ENCODE measurements around the gene PPP2CA. TPM values are rescaled to one million over a fixed set of nuclear protein-coding genes. Genes with fewer than 3 reads are reported as not detected.
A peak's percentile ranks its signal among the peaks of the same experiment; 100 is the strongest.

Gene PPP2CA
- total and polyA plus RNA-seq, 9 of the 15 experiments (the other 6 are each of a cell fraction or from before 2014, with no cell fraction given): 23.0 to 257 (median 109) TPM

- Histone ChIP-seq H3K79me2 (ENCODE audit: control insufficient read depth, insufficient read depth, low read length) (peaks cover 22% of the 10 kb centered on the region; the same call in 1 of the 3 replicates), H3K27me3 (ENCODE audit: control insufficient read depth in 2 of 2, insufficient read depth in 2 of 2, low read length in 2 of 2) (no peaks in the 10 kb centered on the region), H3K4me2 (ENCODE audit: insufficient read depth, low read length) (no peak overlapping the region), H2AFZ (ENCODE audit: low read depth, low read length) (no peak overlapping the region), H3K9me3 (replicated peaks; ENCODE audit: control insufficient read depth, insufficient read depth, low read depth, low read length) (no peaks in the 10 kb centered on the region), H4K20me1 (replicated peaks; ENCODE audit: control insufficient read depth, insufficient read depth, low read length) (no peaks in the 10 kb centered on the region), H3K4me1 (replicated peaks in 1 of 2; ENCODE audit: control insufficient read depth in 2 of 2, insufficient read depth in 2 of 2, low read length in 2 of 2) (no peaks in the 10 kb centered on the region; a peak in 1 of 5 replicates), H3K36me3 (ENCODE audit: control insufficient read depth, insufficient read depth, low read length) (peaks cover 94% of the 10 kb centered on the region), H3K27ac (ENCODE audit: extremely low read depth, low read depth, low read length) (no peak overlapping the region), H3K9ac (ENCODE audit: insufficient read depth in 1 of 2, low read depth in 2 of 2, low read length in 2 of 2) (no peak overlapping the region), H3K9me1 (ENCODE audit: control insufficient read depth, insufficient read depth, low read length) (no peaks in the 10 kb centered on the region), H3K4me3 (no peak overlapping the region)
- FAIRE-seq (peak; percentile 40), ATAC-seq (no peak), DNase-seq (ENCODE audit: extremely low read depth in 1 of 4, low spot score in 3 of 4) (no peak)
- TF ChIP-seq JUND (IDR thresholded peaks at IDR 0.05; ENCODE audit: borderline replicate concordance, low read depth, low read length) (peak; percentile 31; the same call in 1 of the 2 replicates), JUND (tag; IDR thresholded peaks at IDR 0.05; ENCODE audit: borderline replicate concordance, low read depth, low read length) (no peak), FOSL1 (tag; conservative IDR thresholded peaks at IDR 0.05) (peak; percentile 59), BHLHE40 (IDR thresholded peaks at IDR 0.05; ENCODE audit: low read length) (no peak)
- TF ChIP-seq, protein P1, sequence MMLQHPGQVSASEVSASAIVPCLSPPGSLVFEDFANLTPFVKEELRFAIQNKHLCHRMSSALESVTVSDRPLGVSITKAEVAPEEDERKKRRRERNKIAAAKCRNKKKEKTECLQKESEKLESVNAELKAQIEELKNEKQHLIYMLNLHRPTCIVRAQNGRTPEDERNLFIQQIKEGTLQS (IDR thresholded peaks at IDR 0.05): peak; percentile 42; the same call in 1 of the 2 replicates
- TF ChIP-seq, protein P1 (CRISPR knock-in tag; conservative IDR thresholded peaks at IDR 0.05): no peak
- 91% methylated on average over 1 of the region's 1 CpG for WGBS (ENCODE audit: insufficient coverage, low coverage, missing lambda C conversion rate)
- POLR2A ChIA-PET: interaction anchor here (0.7 to 3.1 kb wide), 7 partner anchors 8 to 432 kb away, joined by 5 to 13 read pairs (median 8); partner anchors contain the start of gene SKP1
- in situ Hi-C loops (cut with MboI) (no loop called here), intact Hi-C loops (cut with micrococcal nuclease) (no loop called here)
- no TSS peak for BruUV-seq (replicated peaks)
- CTCF ChIA-PET (ENCODE audit: low intra/inter-chr PET ratio): interaction anchor here (0.6 kb wide), 1 partner anchor 1277 kb away, joined by 3 read pairs; no protein-coding TSS in a partner anchor
These were observed 72.2 kb downstream of the PPP2CA start for GRCh38 chr5:134153657-134154056.

Measured in K562 (cell line).